Measurements from ENCODE around the gene PMS2.
"Not testable (repeated sequence)": the region's sequence is repeated elsewhere in the genome, so short reads cannot be mapped to it uniquely, and the experiment has no call there.

The PMS2 gene

GRCh38 chr7:6012355-6013104, 3.7 kb upstream of the PMS2 start:
- DNase-seq (ENCODE audit: low spot score) = no peak

- no peak for DNase-seq (ENCODE audit: low spot score)
Observed at GRCh38 chr7:6011541-6011940, 2.7 kb upstream of the PMS2 start.

GRCh38 chr7:6010370-6010769, 1.5 kb upstream of the PMS2 start:
- not testable (repeated sequence) for DNase-seq (ENCODE audit: low spot score)

- DNase-seq (ENCODE audit: low spot score) = not testable (repeated sequence)
Observed at GRCh38 chr7:6007835-6008590, 836 bp downstream of the PMS2 start.

GRCh38 chr7:6007386-6007785, 1.5 kb downstream of the PMS2 start:
- no peak for DNase-seq (ENCODE audit: low spot score)

GRCh38 chr7:5997210-5997808, 11.5 kb downstream of the PMS2 start:
- peak; percentile 48 for DNase-seq (ENCODE audit: low spot score)

- not testable (repeated sequence) for DNase-seq (ENCODE audit: low spot score)
Observed at GRCh38 chr7:5987061-5987460, 21.8 kb downstream of the PMS2 start.

GRCh38 chr7:5979680-5980314, 29.1 kb downstream of the PMS2 start:
- not testable (repeated sequence) for DNase-seq (ENCODE audit: low spot score)

GRCh38 chr7:5973580-5973979, 35.3 kb downstream of the PMS2 start:
- not testable (repeated sequence) for DNase-seq (ENCODE audit: low spot score)

- DNase-seq (ENCODE audit: low spot score) = not testable (repeated sequence)
Observed at GRCh38 chr7:5970347-5970911, 38.4 kb downstream of the PMS2 start, which contains the start of gene RSPH10B. RSPH10B (minus strand) TSS chr7:5970689; CDS start chr7:5967116, 3,573 bp downstream.

- DNase-seq (ENCODE audit: low spot score) = not testable (repeated sequence)
Observed at GRCh38 chr7:5963810-5964209, 45.0 kb downstream of the PMS2 start.

GRCh38 chr7:5963205-5963604, 45.6 kb downstream of the PMS2 start:
- not testable (repeated sequence) for DNase-seq (ENCODE audit: low spot score)

- not testable (repeated sequence) for DNase-seq (ENCODE audit: low spot score)
Observed at GRCh38 chr7:5934945-5935450, 73.9 kb downstream of the PMS2 start.

- not testable (repeated sequence) for DNase-seq (ENCODE audit: low spot score)
Observed at GRCh38 chr7:5931905-5932644, 76.8 kb downstream of the PMS2 start.

GRCh38 chr7:5931250-5931649, 77.6 kb downstream of the PMS2 start:
- not testable (repeated sequence) for DNase-seq (ENCODE audit: low spot score)

- DNase-seq (ENCODE audit: low spot score) = not testable (repeated sequence)
Observed at GRCh38 chr7:5930290-5930689, 78.6 kb downstream of the PMS2 start.

GRCh38 chr7:5926263-5926870, 82.5 kb downstream of the PMS2 start:
- not testable (repeated sequence) for DNase-seq (ENCODE audit: low spot score)

GRCh38 chr7:5924630-5925029, 84.2 kb downstream of the PMS2 start:
- not testable (repeated sequence) for DNase-seq (ENCODE audit: low spot score)

- not testable (repeated sequence) for DNase-seq (ENCODE audit: low spot score)
Observed at GRCh38 chr7:5924180-5924579, 84.7 kb downstream of the PMS2 start.

Data from iPS-NIHi11 (cell line).